ENCODE measurements around the gene EMC8. TPM values are rescaled to one million over a fixed set of nuclear protein-coding genes. Genes with fewer than 3 reads are reported as not detected.
A peak's percentile ranks its signal among the peaks of the same experiment; 100 is the strongest.

Gene EMC8
- total and polyA plus RNA-seq, 2 of the 8 experiments (the other 6 are each of a cell fraction or from before 2014, with no cell fraction given): 52.2 to 69.7 TPM

GRCh38 chr16:85750146-85750826 lies 49.1 kb downstream of the EMC8 start (continued):
- TF ChIP-seq SRF (IDR thresholded peaks at IDR 0.05; ENCODE audit: low read depth, low read length): no peak
- no peak for TF ChIP-seq USF2 (IDR thresholded peaks at IDR 0.05; ENCODE audit: low read length)
- no peak for TF ChIP-seq EGR1 (IDR thresholded peaks at IDR 0.05; ENCODE audit: borderline replicate concordance, low read depth, low read length)
- peak; percentile 32; the same call in 1 of the 2 replicates for TF ChIP-seq SUZ12 (IDR thresholded peaks at IDR 0.05; ENCODE audit: low read length)
- TF ChIP-seq EZH2 (IDR thresholded peaks at IDR 0.05; ENCODE audit: low read depth, low read length, severe bottlenecking): peak; percentile 56
- no peak for TF ChIP-seq KDM1A (IDR thresholded peaks at IDR 0.05; ENCODE audit: borderline replicate concordance, low read length)
- peak; percentile 25; the same call in 1 of the 2 replicates for TF ChIP-seq E2F6 (IDR thresholded peaks at IDR 0.05)
- no peak; the same call in 1 of the 2 replicates for TF ChIP-seq RBBP5 (IDR thresholded peaks at IDR 0.05; ENCODE audit: borderline replicate concordance, low read depth, low read length)
- TF ChIP-seq CREB1 (IDR thresholded peaks at IDR 0.05): no peak
- TF ChIP-seq SP1 (IDR thresholded peaks at IDR 0.05; ENCODE audit: low read depth, low read length): no peak
- TF ChIP-seq SIN3A (conservative IDR thresholded peaks at IDR 0.05 in 1 of 2, IDR thresholded peaks at IDR 0.05 in 1 of 2; ENCODE audit: low read depth in 1 of 2, low read length in 2 of 2): no peak
- no peak for TF ChIP-seq SIRT6 (IDR thresholded peaks at IDR 0.05; ENCODE audit: low read length)
- no peak for TF ChIP-seq TBP (IDR thresholded peaks at IDR 0.05; ENCODE audit: low read depth, low read length)
- TF ChIP-seq YY1 (IDR thresholded peaks at IDR 0.05; ENCODE audit: low read depth, low read length): no peak
- no peak for TF ChIP-seq JUN (IDR thresholded peaks at IDR 0.05; ENCODE audit: low read depth, low read length)
- TF ChIP-seq MAFK (IDR thresholded peaks at IDR 0.05; ENCODE audit: low read depth, low read length): no peak

Measured in H1 (cell line).